ENCODE measurements around the gene POU2AF3.
A peak's percentile ranks its signal among the peaks of the same experiment; 100 is the strongest.

Gene POU2AF3

DNA sequence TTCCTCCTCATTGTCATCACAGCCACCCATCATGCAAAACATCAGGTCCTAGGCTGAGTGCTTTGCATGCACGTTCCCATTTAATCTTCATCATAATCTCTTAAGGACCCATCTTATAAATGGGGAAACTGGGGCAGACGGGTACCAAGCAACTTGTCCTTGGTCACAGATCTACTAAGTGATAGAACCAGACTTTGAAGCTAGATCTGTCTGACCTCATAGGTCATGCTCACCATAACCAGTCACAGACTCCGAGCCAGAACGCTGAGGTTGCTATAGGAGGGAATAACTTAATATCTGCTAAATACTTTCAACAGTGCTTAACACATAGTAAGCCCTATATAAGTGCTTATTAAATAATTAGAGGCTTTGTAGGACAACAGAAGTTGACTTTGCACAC is 37.7 kb downstream of the POU2AF3 start:
- no peak for TF ChIP-seq ZFX (IDR thresholded peaks at IDR 0.05; ENCODE audit: borderline replicate concordance)
- TF ChIP-seq, protein P1, sequence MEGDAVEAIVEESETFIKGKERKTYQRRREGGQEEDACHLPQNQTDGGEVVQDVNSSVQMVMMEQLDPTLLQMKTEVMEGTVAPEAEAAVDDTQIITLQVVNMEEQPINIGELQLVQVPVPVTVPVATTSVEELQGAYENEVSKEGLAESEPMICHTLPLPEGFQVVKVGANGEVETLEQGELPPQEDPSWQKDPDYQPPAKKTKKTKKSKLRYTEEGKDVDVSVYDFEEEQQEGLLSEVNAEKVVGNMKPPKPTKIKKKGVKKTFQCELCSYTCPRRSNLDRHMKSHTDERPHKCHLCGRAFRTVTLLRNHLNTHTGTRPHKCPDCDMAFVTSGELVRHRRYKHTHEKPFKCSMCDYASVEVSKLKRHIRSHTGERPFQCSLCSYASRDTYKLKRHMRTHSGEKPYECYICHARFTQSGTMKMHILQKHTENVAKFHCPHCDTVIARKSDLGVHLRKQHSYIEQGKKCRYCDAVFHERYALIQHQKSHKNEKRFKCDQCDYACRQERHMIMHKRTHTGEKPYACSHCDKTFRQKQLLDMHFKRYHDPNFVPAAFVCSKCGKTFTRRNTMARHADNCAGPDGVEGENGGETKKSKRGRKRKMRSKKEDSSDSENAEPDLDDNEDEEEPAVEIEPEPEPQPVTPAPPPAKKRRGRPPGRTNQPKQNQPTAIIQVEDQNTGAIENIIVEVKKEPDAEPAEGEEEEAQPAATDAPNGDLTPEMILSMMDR (IDR thresholded peaks at IDR 0.05) = no peak
- peak overlapping the region; percentile 84 for H3K27ac ChIP-seq

- no peak overlapping the region for H3K27ac ChIP-seq
- TF ChIP-seq, protein P1 (IDR thresholded peaks at IDR 0.05) = no peak
- TF ChIP-seq ZFX (IDR thresholded peaks at IDR 0.05; ENCODE audit: borderline replicate concordance) = no peak
Observed at GRCh38 chr11:111336582-111337256, 38.4 kb downstream of the POU2AF3 start.

- TF ChIP-seq, protein P1 (IDR thresholded peaks at IDR 0.05) = no peak
- TF ChIP-seq ZFX (IDR thresholded peaks at IDR 0.05; ENCODE audit: borderline replicate concordance) = no peak
- no peak overlapping the region for H3K27ac ChIP-seq
Observed at GRCh38 chr11:111339758-111340388, 41.5 kb downstream of the POU2AF3 start.

DNA sequence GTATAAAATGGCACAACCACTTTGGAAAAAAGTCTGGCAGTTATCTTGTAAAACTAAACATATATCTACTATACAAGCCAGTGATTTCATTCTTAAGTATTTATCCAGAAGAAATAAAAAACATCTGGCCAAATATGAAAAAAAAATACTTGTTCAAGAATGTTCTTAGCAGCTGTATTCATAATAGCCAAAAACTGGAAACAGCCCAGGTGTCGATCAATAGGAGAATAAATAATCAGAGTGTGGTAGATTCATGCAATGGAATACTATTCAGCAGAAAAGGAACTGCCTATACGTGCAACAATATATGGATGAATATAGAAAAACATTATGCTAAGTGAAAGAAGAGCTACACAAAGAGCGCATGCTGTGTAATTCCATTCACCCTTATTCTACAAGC is 44.0 kb downstream of the POU2AF3 start:
- TF ChIP-seq, protein P1 (IDR thresholded peaks at IDR 0.05) = no peak
- no peak overlapping the region for H3K27ac ChIP-seq

DNA sequence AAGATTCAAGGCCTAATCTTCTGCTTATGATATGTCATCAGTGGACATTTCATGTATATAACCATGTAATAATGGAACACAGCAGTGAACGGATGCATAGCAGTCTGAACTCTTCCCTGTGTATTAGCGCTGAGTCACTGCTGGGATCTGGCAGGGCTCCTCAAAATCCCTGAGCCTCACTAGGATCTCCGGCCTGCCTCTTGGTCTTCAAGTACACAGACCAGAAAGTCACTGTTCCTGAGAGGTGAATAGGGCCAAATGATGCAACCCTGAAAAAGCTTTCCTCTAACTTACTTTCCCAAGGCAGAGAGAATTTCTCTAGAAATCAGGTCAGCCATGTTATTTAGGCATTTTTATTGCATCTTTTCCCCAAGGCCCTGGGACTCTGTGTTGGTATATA is 45.7 kb downstream of the POU2AF3 start:
- no peak overlapping the region for H3K27ac ChIP-seq
- TF ChIP-seq, protein P1 (IDR thresholded peaks at IDR 0.05) = no peak
- no peak for TF ChIP-seq ZFX (IDR thresholded peaks at IDR 0.05; ENCODE audit: borderline replicate concordance)

GRCh38 chr11:111347002-111347722 is 48.8 kb downstream of the POU2AF3 start:
- no peak for TF ChIP-seq ZFX (IDR thresholded peaks at IDR 0.05; ENCODE audit: borderline replicate concordance)
- TF ChIP-seq, protein P1 (IDR thresholded peaks at IDR 0.05) = no peak

GRCh38 chr11:111347723-111348115 is 49.4 kb downstream of the POU2AF3 start:
- no peak overlapping the region for H3K27ac ChIP-seq
- no peak for TF ChIP-seq ZFX (IDR thresholded peaks at IDR 0.05; ENCODE audit: borderline replicate concordance)
- TF ChIP-seq, protein P1 (IDR thresholded peaks at IDR 0.05) = no peak

More at GRCh38 chr11:111347002-111347722, 48.8 kb downstream of the POU2AF3 start:
- no peak overlapping the region for H3K27ac ChIP-seq

Measured in 22Rv1 (cell line).